Loucy (cell line): ENCODE data around the gene GRIN3B.

ENCODE experiments used
- H2AFZ ChIP-seq: fragments of 200-600 bp; sonication (generic); 2 replicates; pipeline ENCODE4 v1.6.0; 2016; ENCODE audit warnings: antibody characterized with exemption, mild to moderate bottlenecking, low read length, moderate library complexity
- H3F3A ChIP-seq: fragments of 200-600 bp; 2 replicates; pipeline ENCODE4 v1.6.0; 2016; ENCODE audit warnings: antibody characterized with exemption, low read depth, mild to moderate bottlenecking
- H3K27me3 ChIP-seq: fragments of 200-600 bp; sonication (generic); 2 replicates; pipeline ENCODE4 v1.6.1; 2014; ENCODE audit warnings: low read length, mild to moderate bottlenecking; ENCODE audit not compliant: insufficient read depth, poor library complexity, severe bottlenecking
- H3K36me3 ChIP-seq: fragments of 200-600 bp; sonication (generic); 2 replicates; pipeline ENCODE4 v1.6.1; 2016; ENCODE audit warnings: low read length; ENCODE audit not compliant: insufficient read depth
- H3K4me1 ChIP-seq: fragments of 200-600 bp; sonication (generic); 2 replicates; pipeline ENCODE4 v1.5.1; 2014; ENCODE audit warnings: low read length, mild to moderate bottlenecking; ENCODE audit not compliant: insufficient read depth, poor library complexity, severe bottlenecking
- H3K4me2 ChIP-seq: fragments of 200-600 bp; sonication (generic); 2 replicates; pipeline ENCODE4 v1.6.0; 2014; ENCODE audit warnings: antibody characterized with exemption, low read length, low read depth, mild to moderate bottlenecking; ENCODE audit not compliant: poor library complexity, severe bottlenecking
- H3K4me3 ChIP-seq: fragments of 200-600 bp; sonication (generic); 2 replicates; pipeline ENCODE4 v1.5.1; 2014; ENCODE audit warnings: low read length, mild to moderate bottlenecking, mixed read lengths; ENCODE audit not compliant: poor library complexity, severe bottlenecking
- H3K79me2 ChIP-seq: fragments of 200-600 bp; sonication (generic); 2 replicates; pipeline ENCODE4 v1.6.1; 2014; ENCODE audit warnings: low read length; ENCODE audit not compliant: insufficient read depth
- H3K9ac ChIP-seq: fragments of 200-600 bp; sonication (generic); 2 replicates; pipeline ENCODE4 v1.6.0; 2014; ENCODE audit warnings: mild to moderate bottlenecking, low read depth, low read length, moderate library complexity; ENCODE audit not compliant: poor library complexity, severe bottlenecking
- H3K9me2 ChIP-seq: fragments of 200-600 bp; sonication (generic); replicated peaks from 2 replicates; pipeline ENCODE4 v1.6.1; 2016; ENCODE audit warnings: low read depth, low read length, mixed read lengths
- H3K9me3 ChIP-seq: fragments of 200-600 bp; sonication (generic); 2 replicates; pipeline ENCODE4 v1.6.1; 2014; ENCODE audit warnings: mild to moderate bottlenecking, antibody characterized with exemption, low read length, low read depth; ENCODE audit not compliant: insufficient read depth
- H4K20me1 ChIP-seq: fragments of 200-600 bp; sonication (generic); 2 replicates; pipeline ENCODE4 v1.6.0; 2014; ENCODE audit warnings: antibody characterized with exemption, low read length, mild to moderate bottlenecking; ENCODE audit not compliant: insufficient read depth, poor library complexity, severe bottlenecking
- EZH2phosphoT487 ChIP-seq: fragments of 200-600 bp; IDR thresholded peaks from 2 replicates; pipeline ENCODE4 v1.6.1; 2018; ENCODE audit warnings: antibody characterized with exemption, mild to moderate bottlenecking, moderate library complexity, borderline replicate concordance
- TF ChIP-seq, protein P1 (sequence below): fragments of 200-600 bp; sonication (generic); conservative IDR thresholded peaks from 2 replicates; pipeline ENCODE4 v1.5.1; 2014; ENCODE audit warnings: mild to moderate bottlenecking, antibody characterized with exemption, low read length

GRIN3B gene

DNA sequence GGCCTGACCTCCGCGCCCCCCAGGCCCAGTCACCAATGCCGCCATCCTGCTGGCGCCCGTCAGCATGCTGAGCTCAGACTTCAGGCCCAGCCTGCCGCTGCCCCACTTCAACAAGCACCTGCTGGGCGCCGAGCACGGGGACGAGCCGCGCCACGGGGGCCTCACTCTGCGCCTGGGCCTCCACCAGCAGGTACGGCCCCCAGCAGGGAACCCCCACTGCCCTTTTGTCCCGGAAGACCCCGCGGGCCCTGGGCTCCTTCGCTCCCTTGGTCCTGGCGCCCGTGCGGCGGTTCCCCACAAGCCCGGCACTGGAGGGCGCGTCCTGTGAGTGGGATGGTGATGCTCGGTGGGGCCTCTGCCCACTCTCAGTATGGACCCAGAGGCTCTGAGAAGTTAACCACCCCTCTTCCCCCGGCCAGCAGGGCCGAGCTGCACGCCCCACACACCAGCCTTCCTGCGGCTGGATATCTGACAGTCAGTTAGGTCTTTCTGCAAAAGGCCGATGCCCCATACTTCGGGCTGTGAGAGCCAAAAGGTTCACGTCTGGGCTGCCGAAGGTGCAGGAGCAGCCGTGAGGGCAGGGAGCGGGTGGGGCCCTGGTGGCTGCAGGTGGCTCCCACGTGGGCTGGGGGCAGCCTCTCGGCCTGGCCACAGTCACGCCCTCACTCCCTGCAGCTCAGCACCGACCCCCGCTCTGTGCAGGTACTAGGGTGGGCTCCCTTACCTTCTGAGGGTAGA lies 8.1 kb upstream of the GRIN3B start:
- Histone ChIP-seq H3K4me1 (no peaks in the 10 kb centered on the region), H3K4me3 (no peak overlapping the region), H4K20me1 (no peaks in the 10 kb centered on the region), H3K4me2 (no peak overlapping the region), H2AFZ (no peak overlapping the region), H3K9me2 (no peaks in the 10 kb centered on the region), H3K27me3 (no peaks in the 10 kb centered on the region), H3K36me3 (no peaks in the 10 kb centered on the region; the same call in 1 of the 2 replicates), H3F3A (no peaks in the 10 kb centered on the region; the same call in 1 of the 2 replicates), H3K9me3 (no peaks in the 10 kb centered on the region), H3K79me2 (no peaks in the 10 kb centered on the region), H3K9ac (no peak overlapping the region)
- TF ChIP-seq, protein P1, sequence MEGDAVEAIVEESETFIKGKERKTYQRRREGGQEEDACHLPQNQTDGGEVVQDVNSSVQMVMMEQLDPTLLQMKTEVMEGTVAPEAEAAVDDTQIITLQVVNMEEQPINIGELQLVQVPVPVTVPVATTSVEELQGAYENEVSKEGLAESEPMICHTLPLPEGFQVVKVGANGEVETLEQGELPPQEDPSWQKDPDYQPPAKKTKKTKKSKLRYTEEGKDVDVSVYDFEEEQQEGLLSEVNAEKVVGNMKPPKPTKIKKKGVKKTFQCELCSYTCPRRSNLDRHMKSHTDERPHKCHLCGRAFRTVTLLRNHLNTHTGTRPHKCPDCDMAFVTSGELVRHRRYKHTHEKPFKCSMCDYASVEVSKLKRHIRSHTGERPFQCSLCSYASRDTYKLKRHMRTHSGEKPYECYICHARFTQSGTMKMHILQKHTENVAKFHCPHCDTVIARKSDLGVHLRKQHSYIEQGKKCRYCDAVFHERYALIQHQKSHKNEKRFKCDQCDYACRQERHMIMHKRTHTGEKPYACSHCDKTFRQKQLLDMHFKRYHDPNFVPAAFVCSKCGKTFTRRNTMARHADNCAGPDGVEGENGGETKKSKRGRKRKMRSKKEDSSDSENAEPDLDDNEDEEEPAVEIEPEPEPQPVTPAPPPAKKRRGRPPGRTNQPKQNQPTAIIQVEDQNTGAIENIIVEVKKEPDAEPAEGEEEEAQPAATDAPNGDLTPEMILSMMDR, result no peak
- no peak for TF ChIP-seq EZH2phosphoT487

DNA sequence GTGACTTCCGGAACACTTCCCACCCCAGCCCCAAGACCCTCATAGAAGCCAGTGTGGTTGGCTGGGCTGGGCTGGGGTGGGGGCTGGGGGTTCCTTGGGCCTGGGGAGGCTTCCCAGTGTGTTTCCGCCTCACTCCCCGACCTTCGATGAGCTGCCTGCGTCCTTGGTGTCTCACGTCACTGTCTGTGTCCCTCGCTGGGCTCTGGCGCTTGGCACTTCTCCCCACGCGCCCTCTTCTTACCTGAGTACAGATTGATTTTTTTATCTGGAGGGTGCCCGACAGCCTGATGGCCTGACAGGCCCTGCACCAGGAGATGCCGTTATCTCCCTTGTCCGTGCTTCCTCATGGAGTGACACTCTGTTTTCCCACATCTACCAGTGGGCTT lies 7.6 kb upstream of the GRIN3B start:
- Histone ChIP-seq H3K36me3 (no peaks in the 10 kb centered on the region; the same call in 1 of the 2 replicates), H3K4me1 (no peaks in the 10 kb centered on the region)

DNA sequence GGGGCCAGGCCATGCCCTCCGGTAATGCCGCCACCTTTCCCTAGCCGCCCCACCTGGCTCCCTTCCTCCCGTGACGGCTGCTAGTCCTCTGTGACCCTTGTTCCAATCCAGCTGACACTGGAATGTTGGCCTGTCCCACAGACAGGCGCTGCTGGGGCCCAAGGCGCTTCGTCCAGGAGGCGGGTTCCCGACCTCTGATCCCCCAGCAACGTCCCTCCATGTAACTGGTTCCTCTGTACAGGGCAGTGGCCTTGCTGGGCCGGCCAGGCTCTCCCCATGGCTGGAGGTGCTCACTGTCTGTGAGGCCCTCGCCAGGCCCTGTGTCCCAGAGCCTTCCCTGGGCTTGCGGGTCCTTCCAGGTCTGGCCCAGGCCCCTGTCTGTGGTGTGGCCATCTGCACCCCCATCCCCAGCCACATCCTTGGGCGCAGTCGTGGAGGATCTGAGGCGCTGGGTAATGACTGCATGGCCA lies 6.8 kb upstream of the GRIN3B start:
- no peak for TF ChIP-seq EZH2phosphoT487
- TF ChIP-seq, protein P1, result no peak
- Histone ChIP-seq H3K36me3 (no peaks in the 10 kb centered on the region; the same call in 1 of the 2 replicates), H3K4me3 (no peak overlapping the region), H3K4me2 (no peak overlapping the region), H3K79me2 (no peaks in the 10 kb centered on the region), H3F3A (no peaks in the 10 kb centered on the region; the same call in 1 of the 2 replicates), H2AFZ (no peak overlapping the region), H3K9ac (no peak overlapping the region), H3K9me2 (no peaks in the 10 kb centered on the region), H4K20me1 (no peaks in the 10 kb centered on the region), H3K9me3 (no peaks in the 10 kb centered on the region), H3K4me1 (no peaks in the 10 kb centered on the region), H3K27me3 (no peaks in the 10 kb centered on the region)

More for the DNA sequence above, 7.6 kb upstream of the GRIN3B start:
- Histone ChIP-seq H3K79me2 (no peaks in the 10 kb centered on the region), H3K9me3 (no peaks in the 10 kb centered on the region), H4K20me1 (no peaks in the 10 kb centered on the region), H3F3A (no peaks in the 10 kb centered on the region; the same call in 1 of the 2 replicates), H3K4me3 (no peak overlapping the region), H3K27me3 (no peaks in the 10 kb centered on the region), H2AFZ (no peak overlapping the region), H3K4me2 (no peak overlapping the region), H3K9me2 (no peaks in the 10 kb centered on the region), H3K9ac (no peak overlapping the region)
- TF ChIP-seq, protein P1, result no peak
- no peak for TF ChIP-seq EZH2phosphoT487
